Stimulated activated CD8-positive, alpha-beta memory T cell treated with anti-CD3 and anti-CD28 coated beads, Interleukin-12 subunit alpha, Interleukin-12 subunit beta, amount 100 ng/mL, for 1 hour (primary cell): Measurements from ENCODE around the gene NCR3LG1.
A peak's percentile ranks its signal among the peaks of the same experiment; 100 is the strongest.

Experiments
- DNase-seq: peaks from one replicate; pipeline ENCODE4 v3.0.0-alpha.2; 2020; ENCODE audit warnings: low read depth

NCR3LG1 gene, protein sequence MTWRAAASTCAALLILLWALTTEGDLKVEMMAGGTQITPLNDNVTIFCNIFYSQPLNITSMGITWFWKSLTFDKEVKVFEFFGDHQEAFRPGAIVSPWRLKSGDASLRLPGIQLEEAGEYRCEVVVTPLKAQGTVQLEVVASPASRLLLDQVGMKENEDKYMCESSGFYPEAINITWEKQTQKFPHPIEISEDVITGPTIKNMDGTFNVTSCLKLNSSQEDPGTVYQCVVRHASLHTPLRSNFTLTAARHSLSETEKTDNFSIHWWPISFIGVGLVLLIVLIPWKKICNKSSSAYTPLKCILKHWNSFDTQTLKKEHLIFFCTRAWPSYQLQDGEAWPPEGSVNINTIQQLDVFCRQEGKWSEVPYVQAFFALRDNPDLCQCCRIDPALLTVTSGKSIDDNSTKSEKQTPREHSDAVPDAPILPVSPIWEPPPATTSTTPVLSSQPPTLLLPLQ

GRCh38 chr11:17351510-17352176 is at the start of gene NCR3LG1:
NCR3LG1 (plus strand) TSS chr11:17351800; CDS start chr11:17351970, 170 bp downstream.
- DNase-seq = peak; percentile 37

GRCh38 chr11:17313349-17314231 is 38.0 kb upstream of the NCR3LG1 start:
- DNase-seq = no peak

GRCh38 chr11:17314232-17314547 is 37.4 kb upstream of the NCR3LG1 start:
- DNase-seq = no peak

- DNase-seq = no peak
Observed at GRCh38 chr11:17314904-17315426, 36.6 kb upstream of the NCR3LG1 start.

DNA sequence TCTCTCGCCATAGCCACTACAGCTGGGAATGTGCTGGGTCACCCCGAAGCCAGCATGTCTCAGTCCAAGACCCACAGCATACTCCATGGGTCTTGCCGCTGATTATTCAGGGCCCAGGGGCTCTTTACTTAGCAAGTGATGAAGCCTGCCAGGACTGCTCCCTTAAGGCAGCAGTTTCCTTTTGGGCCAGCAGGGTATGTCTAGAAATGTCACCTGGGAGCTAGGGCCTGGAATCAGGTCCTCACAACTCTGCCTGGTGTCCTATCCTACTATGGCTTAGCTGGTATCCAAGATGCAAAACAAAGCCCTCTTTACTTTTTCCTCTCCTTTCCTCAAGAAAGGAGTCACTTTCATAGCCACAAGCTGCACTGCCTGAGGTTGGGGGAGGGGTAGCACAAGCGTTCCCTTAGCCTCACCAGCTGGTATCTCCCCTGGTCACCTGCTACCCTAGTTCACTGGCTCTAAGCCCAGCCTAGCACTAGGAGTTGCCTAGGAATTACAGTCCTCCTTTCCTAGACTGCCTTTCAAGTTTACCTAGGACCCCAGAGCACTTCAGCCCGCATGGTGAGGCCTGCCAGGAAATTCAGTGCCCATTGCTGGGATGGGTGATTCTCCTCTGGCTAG is 22.6 kb upstream of the NCR3LG1 start:
- DNase-seq = no peak

- no peak for DNase-seq
Observed at GRCh38 chr11:17331669-17332068, 19.9 kb upstream of the NCR3LG1 start.

- DNase-seq = no peak
Observed at GRCh38 chr11:17333799-17334586, 17.6 kb upstream of the NCR3LG1 start.

DNA sequence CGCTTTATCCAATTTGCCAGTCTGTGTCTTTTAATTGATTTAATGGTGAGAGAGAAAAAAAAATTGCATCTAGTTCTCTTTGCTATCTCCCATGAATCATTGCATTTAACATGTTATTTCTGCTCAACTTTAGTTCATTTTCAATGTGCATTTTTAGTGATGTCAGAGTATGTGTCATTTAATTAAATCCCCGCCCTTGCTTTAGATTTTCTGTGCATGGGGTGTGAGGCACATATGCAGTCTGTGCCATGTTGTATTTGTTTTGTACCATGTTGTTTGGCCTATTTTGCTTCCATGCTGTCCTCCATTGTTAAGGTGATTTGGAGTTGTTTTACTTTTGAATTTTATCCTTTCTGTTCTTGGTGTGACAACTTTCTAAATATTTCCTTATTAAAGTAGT is 8.3 kb upstream of the NCR3LG1 start:
- no peak for DNase-seq

GRCh38 chr11:17343907-17344306 is 7.7 kb upstream of the NCR3LG1 start:
- DNase-seq = no peak

GRCh38 chr11:17347676-17348075 is 3.9 kb upstream of the NCR3LG1 start:
- no peak for DNase-seq

DNA sequence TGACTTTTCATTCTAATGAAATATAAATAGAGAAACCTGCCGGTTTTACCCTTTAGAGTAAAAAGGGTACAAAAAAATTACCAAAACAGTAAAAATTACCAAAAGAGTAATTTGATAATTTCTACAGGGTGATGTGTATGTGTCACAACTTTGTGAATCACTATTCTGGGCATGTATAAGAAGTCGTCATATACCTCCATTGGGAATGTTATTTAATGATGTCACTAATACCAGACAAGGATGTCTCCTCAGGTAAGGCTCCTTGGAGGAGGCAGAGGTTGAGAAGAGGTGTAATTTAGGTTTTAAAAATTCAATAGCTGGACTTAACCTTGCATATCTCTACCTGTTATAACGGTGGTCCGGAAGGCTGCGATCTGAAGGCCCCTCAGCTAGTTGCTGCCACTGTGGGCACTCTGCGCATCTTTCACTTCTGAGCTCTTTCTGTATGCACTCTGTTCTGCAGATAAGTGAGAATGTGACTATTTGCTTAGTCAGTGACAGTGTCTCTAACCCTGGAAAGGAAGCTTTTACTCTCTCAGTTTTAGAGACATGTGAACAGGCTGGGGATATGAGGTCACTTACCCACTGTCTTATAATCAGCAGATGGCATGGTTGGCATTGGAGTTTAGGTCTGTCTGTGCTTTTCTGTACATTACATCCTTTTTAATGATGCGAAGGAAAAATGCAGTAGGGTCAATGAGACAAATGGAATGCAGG is 987 bp upstream of the NCR3LG1 start:
- DNase-seq = no peak

GRCh38 chr11:17351172-17351509 is 459 bp upstream of the NCR3LG1 start:
- no peak for DNase-seq

DNA sequence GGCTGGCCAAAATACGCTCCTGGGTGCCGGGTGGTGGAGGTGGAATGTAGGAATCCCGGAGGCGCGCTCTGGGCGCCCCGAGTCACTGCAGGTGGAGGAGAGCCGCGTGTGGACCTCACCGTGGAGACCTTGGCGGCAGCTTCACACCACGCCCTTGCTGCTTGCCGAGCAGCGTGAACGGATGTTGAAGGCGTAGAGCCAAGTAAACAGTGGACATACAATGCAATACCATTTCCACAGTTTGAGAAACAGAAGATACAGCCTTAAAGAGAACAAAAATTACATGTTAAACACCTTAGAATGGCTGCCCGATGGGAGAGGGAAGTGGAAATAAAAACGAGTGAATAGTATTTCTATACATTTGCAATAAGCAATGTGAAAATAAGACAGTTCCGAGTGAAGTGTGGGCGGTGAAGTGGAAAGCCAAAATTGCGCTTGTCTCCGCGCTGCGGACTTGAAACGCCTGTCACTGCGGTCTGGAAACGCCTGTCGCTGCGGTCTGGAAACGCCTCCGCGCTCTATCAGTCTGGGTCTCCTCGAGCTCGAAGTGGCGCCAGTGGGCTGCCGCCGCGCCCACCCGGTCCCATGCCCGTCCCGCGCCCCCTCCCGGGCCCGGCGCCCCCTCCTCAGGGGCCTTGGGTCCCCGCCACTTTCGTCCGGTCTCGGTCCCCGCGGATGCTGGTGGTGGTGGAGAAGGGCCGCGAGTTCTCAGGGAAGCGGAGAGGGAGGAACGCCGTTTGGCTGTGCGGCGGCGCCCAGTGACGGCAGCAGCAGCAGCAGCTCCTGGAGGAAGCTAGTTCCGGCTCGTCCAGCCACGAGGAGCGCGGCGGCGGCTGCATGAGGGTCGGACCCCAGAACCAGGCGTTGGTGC is 1.6 kb downstream of the NCR3LG1 start:
- DNase-seq = peak; percentile 29

GRCh38 chr11:17353821-17354600 is 2.4 kb downstream of the NCR3LG1 start:
- no peak for DNase-seq

GRCh38 chr11:17354601-17354991 is 3.0 kb downstream of the NCR3LG1 start:
- peak; percentile 36 for DNase-seq

DNA sequence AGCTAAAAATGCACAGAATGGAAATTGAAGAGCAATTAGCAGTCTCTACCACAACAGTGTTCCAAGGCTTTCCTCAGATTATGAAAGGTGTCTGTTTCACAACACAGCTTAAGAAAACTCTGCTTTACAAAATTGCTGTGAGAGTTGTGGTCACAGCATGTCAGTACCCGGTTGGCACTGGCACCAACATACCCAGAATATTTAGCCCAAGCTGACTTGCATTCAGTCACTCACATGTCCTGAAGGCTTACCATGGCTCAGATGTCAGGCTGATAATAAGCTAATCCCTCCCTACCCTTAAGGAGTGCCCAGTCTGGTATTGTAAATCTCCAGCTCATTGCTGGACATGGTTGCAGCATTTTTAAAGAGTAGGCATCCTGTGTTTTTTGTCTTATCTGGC is 14.9 kb downstream of the NCR3LG1 start:
- DNase-seq = no peak

GRCh38 chr11:17368551-17368950 is 17.0 kb downstream of the NCR3LG1 start:
- DNase-seq = no peak

DNA sequence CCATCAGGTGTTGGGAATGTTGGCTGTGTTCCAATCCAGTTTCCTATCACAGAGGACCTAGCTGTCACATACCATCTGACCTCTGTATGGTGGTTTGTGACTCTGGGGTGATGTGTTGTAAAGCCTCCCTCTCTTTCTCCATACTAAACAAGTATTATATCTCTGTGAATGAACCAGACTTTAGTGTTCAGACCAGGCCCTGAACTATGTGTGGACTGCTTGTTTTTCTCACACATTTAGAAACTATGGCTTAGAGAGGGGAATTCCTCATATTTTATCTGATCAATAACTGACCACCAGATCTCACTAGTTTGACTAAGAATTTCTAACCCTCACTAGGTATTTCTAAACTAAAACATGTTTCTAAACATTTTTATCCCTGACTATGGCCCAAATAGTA is 17.5 kb downstream of the NCR3LG1 start:
- DNase-seq = no peak
